HCT116 (cell line): ENCODE data around the gene ARHGEF12.

ENCODE experiments used
- CTCF ChIP-seq, 3 experiments: fragments of 200-600 bp in 1 of 3; sonication (generic) in 1 of 3; IDR thresholded peaks in 2 of 3; conservative IDR thresholded peaks in 1 of 3; 2 replicates each; pipeline ENCODE4 v1.5.1; 2012 to 2017; ENCODE audit warnings: low read depth in 2 of 3, low read length in 2 of 3, antibody characterized with exemption in 1 of 3, borderline replicate concordance in 1 of 3, control low read depth in 1 of 3, mild to moderate bottlenecking in 1 of 3, mixed read lengths in 1 of 3, mixed run types in 1 of 3, moderate library complexity in 1 of 3; ENCODE audit not compliant: insufficient read depth in 1 of 3
- EGR1 ChIP-seq: IDR thresholded peaks from 2 replicates; pipeline ENCODE4 v1.6.1; 2012; ENCODE audit warnings: low read depth
- EZH2 ChIP-seq: fragments of 200-600 bp; sonication (generic); IDR thresholded peaks from 2 replicates; pipeline ENCODE4 v1.6.1; 2017; ENCODE audit warnings: antibody characterized with exemption, mixed run types
- EZH2phosphoT487 ChIP-seq: fragments of 200-600 bp; IDR thresholded peaks from 2 replicates; pipeline ENCODE4 v1.6.1; 2018; ENCODE audit warnings: antibody characterized with exemption, borderline replicate concordance
- POLR2A ChIP-seq: IDR thresholded peaks from 2 replicates; pipeline ENCODE4 v1.7.0; 2011; ENCODE audit warnings: borderline replicate concordance; ENCODE audit not compliant: insufficient read depth, insufficient read length; ENCODE audit errors: extremely low read depth
- SP1 ChIP-seq: IDR thresholded peaks from 2 replicates; pipeline ENCODE4 v1.6.1; 2012; ENCODE audit warnings: low read depth
- YY1 ChIP-seq: IDR thresholded peaks from 2 replicates; pipeline ENCODE4 v1.6.1; 2011; ENCODE audit warnings: low read length, low read depth, moderate library complexity, mild to moderate bottlenecking; ENCODE audit not compliant: insufficient replicate concordance; ENCODE audit errors: extremely low read depth

- no peak for TF ChIP-seq CTCF (IDR thresholded peaks at IDR 0.05 in 2 of 3, conservative IDR thresholded peaks at IDR 0.05 in 1 of 3; ENCODE audit: borderline replicate concordance in 1 of 3, insufficient read depth in 1 of 3, low read depth in 2 of 3, low read length in 2 of 3)
- TF ChIP-seq EZH2, result no peak
- no peak for TF ChIP-seq SP1
- no peak for TF ChIP-seq EZH2phosphoT487
- no peak for TF ChIP-seq POLR2A
- TF ChIP-seq EGR1, result no peak
- TF ChIP-seq YY1, result no peak
These were observed 185.8 kb downstream of the ARHGEF12 start for GRCh38 chr11:120522021-120522420.
